ENCODE results near the gene GRPEL1.
A peak's percentile ranks its signal among the peaks of the same experiment; 100 is the strongest.

Gene GRPEL1

DNA sequence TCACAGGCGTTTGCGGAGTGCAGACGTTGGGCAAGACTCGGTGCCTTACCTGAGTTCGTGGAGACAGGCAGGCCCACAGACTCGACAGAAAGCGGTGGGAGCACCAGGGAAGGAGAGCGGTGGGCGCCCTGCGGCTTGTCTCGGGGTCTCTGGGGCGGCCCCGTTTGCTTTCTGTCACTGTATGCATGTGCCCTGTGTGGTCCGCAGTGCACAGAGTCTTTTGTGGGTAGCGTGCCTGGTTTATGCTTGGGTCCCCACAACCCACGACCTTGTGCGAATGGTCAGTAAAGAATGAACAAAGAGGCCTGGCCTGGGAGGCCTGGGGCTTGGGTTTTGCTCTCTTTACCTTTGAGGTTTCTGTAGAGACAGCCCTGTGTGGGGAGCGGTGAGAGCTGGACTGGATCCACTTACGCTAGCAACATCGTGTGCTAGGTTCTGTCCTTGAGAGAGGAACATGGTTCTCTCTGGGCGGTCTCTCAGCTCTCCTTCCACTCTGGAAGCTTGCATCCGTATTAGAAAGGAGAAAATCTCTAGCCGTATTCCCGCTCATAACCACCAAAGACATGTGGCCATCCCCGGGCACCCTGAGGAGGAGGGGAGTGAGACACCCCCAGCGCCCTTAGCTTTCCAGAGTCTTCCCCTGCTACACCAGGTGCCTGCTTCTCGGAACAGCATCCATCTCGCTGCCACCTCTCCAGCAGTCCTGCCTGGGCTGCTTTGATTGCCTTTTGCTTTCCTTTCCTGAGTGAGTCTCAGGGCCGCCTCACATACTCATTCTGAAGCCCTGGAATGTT lies 23.5 kb downstream of the GRPEL1 start:
- DNase-seq (ENCODE audit: low read depth) = no peak

DNA sequence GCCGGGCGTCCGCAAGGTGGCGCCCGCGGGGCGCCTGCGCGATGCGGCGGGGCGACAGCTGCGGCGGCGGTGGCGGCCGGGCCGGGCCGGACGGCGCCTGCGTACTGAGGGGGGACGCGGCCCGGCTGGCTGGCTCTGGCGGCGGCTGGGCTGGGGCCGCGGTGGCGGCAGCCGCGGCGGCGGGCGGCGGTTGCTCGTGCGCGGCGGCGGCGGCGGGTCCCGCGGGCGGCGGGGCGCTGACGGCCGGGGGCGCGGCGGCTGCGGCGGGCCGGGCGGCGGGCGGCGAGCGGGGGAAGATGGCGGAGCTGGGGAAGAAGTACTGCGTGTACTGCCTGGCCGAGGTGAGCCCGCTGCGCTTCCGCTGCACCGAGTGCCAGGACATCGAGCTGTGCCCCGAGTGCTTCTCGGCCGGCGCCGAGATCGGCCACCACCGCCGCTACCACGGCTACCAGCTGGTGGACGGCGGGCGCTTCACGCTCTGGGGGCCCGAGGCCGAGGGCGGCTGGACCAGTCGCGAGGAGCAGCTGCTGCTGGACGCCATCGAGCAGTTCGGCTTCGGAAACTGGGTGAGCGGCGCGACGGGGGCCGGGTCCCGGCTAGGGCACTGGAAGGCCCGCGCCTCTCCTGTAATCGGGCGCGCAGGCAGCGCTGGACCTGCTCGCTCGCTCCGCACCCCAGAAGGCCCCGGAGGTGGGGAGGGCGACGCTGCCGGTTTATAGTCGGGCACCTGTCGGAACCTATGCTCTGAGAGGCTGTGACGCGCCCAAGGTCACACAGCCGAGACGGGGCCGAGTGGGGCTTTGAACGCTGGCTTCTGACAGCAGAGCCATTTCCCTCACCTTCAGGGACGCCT lies 24.4 kb downstream of the GRPEL1 start, which contains the start of gene TADA2B:
TADA2B (plus strand) TSS at position 89 of the 853 bp plus-strand sequence; CDS start at position 297, 208 bp downstream.
- DNase-seq (ENCODE audit: low read depth) = peak; percentile 35

DNA sequence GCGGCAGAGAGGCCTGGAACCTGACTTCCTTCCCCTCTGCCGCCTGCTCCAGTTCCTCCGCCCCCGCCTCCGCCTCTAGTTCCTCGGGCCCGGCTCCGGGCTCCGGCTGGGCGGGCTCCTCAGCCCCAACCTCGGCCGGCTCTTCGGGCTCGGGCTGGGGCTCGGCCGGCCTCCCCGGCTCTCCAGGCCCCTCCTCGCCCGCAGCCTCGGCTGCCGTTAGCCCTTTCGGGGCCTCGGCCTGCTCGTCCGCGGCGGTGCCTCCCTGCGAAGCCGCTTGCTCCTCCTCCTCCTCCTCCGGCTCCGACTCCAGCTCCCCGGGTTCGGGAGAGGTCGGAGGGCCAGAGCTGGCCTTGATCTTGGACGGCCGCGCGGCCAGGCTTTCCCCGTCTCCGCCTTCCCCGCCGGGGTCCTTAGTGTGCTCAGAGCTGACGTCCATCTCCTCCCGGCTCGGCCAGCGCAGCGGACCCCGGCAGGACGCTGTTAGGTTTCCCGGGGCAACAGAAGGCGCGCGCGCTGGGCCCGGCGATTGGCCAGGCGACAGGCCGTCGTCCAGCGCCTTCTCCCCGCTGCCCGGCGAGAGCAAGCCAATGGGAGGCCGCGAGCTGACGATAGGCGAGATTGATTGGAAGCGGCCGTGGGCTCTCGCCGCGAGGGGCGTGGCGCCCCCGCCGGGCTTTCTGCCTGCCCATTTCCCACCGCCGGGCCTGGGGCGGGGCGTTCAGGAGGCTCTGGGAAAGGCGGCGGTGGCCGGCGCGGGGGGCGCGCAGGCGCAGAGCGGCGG lies 25.2 kb downstream of the GRPEL1 start:
- DNase-seq (ENCODE audit: low read depth) = peak; percentile 91

DNA sequence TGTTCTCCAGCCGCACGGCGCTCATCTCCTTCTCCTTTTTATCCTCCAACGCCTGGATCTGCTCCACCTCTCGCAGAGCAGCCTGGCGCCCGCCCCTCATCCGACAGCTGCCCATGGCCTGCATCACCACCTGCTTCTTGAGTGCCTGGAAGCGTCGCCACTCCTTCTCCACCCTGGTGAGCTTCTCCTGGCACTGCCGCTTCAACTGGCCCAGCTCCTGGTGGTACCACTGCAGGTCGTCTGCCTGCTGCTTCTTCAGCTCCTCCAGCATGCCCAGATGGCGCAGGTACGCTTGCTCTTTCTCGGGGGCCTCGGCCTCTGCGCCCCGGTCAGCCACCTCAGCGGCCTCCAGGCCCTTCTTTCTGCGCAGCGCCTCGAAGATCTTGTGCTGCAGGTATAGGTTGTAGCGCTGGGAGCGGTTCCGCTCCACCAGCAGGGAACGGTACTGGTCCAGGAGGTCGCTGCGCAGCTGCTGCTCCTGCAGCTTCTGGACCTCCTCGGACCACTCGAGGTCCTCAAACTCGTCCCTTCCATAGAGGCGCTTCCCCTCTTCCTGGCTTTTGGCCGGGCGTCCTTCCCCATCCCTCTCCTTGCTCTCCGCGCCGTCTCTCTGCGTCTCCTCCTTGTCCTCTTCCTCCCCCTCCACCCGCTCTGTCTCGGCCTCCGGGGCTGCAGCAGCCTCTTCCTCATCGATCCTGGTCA lies 25.9 kb downstream of the GRPEL1 start:
- DNase-seq (ENCODE audit: low read depth) = no peak

DNA sequence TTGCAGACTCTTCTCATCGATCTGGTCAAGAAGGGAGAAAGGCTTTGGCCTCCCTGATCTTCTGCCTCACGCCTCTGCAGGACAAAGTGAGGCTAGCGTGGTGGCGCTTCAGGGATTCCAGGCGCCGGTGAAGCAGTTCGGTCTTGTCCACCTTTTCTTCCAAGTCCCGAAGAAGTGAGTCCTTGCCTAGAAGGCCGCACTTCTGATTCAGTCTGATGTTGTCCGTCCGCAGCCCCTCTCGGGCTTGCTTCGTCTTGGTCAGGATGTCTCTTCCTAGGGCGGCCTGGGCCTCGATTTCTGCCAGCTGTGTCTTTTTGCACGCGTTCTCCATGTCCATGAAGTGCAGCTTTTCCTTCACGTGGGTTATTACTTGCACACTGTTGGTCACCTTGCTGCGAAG lies 26.6 kb downstream of the GRPEL1 start:
- DNase-seq (ENCODE audit: low read depth) = no peak

DNA sequence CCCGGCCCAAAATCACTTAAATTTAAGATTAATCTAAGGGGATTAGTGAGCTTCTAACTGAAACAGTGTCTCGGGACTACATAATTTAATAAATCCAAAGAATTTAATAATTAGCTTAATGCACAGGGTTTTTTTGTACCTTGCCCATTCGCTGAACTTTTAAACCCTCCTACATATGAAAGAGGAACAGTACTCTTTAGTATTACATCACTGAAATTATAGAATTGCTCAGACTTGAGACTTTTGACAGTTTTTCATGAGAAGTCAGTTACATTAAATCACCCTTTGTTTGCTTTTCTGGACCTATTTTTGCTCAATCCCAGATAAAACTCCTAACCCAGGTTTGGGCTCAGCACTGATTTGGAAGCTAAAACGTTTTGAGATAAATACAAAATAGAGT lies 27.1 kb downstream of the GRPEL1 start:
- DNase-seq (ENCODE audit: low read depth) = no peak

DNA sequence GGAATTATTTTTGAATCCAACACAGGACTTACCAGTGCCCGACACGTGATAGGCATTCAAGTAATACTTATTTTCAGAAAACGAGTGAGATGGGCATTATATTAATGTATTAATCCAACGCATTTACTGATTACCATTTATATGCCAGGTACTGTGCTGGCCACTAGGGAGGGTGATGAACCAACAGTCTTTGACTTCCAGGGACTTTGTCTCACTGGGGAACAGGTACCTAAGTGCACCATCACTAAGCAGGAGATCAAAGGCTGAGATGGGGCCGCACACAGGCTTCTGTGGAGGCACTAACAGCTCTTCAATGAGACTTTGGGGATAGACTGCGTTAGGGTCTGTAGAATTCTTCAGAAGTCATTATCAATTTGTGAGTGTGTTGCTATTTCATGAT lies 30.4 kb downstream of the GRPEL1 start:
- no peak for DNase-seq (ENCODE audit: low read depth)

DNA sequence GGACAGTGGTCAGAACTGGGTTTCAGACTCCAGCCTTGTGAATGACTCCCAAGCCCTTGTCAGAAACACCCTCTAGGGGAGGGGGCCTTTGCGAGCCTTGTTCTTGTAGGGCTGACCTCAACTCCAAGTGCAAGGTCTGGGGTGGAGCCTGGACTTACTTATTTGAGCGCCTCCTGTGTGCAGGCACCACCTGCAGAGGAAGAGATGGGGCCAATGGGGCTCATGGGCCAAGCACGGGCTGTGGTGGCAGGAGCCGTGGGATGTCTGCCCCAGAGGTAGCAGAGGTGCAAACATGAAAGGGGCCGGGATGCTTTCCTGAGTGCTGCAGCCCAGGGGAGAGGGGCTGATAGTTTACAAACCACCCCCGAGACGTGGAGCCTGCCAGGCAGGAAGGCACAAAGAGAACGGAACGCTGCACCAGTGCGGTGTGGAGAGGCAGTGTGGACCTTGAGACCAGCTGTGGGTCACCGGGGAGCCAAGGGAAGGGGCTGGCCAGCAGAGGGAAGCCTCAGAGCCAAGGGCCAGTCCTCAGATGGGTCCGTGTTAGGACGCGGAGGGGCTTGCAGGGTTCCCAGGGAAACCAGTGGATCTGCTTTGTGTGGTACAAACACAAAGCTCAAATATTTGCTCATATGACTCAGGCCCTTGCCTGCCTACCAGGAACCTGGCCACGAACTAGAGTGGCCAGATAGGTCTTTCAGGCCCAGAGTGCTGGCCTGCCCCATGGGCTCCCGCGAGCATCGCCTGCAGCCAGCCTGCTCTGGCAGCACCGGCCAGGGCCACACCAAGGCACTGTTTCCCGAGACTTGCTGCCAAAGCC lies 33.4 kb downstream of the GRPEL1 start:
- DNase-seq (ENCODE audit: low read depth) = no peak

DNA sequence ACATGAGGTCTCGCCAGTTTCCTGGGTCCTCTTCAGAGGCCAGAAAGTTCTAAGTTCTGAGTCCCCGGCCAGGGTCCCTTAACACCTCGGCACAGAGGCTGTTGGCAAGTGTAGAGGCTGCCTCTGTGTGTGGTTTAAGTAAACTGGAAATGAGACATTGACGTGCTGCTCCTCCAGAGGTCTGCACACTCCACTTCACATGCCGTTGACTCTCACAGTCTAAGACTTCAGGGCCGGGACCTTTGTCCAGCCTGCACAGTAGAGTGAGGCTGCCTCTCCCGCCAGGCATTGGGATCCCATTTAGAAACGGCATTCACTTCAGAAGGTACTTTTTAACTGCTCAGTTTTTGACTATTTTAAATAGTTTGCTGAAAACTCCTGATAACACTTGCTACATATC lies 35.3 kb downstream of the GRPEL1 start:
- DNase-seq (ENCODE audit: low read depth) = no peak

DNA sequence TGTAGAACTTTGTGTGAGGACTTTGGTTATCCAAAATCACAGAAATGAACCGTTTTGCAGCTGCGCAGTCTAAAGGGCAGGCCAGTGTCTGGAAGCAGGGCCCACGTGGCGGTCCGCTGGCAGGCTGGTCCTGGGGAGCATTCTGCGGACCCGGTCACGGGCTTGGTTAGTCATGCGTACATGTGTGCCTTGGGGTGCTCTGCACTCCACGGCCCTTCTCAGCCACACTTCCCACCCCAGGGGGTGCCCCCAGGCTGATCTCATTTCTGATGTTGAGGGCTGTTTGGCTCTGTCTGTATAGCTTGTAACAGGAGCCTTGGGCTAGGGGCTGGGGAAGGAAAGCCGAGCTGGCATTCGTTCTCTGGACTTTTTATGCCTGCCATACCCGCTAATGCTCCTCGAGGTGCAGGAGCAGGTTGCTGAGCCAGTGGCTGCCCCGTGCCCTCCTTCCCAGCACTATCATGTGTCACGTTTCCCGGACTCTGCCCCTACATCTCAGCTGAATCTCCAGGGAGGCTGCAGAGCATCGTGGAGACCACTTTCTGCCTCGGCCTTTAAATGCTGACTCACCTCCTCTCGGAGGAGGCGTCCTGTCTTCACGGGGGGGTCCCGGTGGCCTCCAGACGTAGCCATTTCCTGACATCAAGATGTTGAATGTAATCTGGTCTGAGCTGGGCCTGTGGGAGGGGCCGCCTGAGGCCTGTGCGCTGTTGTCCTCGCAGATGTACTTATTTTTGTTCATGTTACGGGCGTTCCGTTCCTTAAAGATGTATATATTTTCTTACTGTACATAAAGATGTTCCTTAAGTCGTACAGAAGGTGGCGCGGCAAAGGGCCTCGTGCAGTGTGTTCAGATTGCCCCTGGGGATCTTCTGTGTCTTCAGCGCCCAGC lies 36.1 kb downstream of the GRPEL1 start:
- no peak for DNase-seq (ENCODE audit: low read depth)

DNA sequence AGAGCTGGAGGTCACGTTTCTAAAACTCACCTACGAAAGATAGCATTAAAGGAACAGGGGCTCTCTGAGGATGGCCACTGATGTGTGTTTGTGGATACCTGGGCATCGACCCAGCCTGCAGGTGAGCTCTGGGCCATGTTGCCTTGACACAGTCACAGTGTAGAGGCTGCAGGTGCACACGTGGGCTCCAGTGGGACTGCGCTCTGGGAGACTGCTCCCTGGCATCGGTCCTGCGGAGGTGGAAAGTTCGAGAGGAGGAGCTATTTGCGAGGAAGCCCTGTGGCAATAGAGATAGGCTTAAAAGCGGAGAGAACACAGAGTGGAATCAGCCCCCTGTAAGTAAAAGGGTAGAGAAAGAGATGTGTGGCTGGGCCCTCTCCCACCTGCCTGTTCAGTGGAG lies 37.0 kb downstream of the GRPEL1 start:
- DNase-seq (ENCODE audit: low read depth) = no peak

DNA sequence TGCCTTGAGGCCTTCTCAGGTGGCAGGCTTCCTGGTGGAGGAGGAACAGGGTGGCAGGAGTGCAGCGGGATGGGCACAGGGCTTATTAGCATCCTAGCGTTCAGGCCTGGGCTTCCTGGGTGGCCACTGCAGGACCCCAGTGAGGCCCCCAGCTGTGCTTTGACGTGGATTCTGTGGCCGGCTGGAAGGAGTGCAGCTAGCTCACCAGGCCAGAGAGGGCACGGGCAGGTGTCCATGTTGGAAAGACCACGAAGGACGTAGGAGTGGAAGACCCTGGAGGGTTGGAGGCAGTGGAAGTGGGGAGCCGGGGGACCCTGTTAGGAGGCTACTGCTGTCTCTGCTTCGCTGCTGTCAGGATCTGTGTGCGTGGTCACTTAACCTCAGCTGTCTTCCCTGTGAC lies 37.9 kb downstream of the GRPEL1 start:
- DNase-seq (ENCODE audit: low read depth) = no peak

DNA sequence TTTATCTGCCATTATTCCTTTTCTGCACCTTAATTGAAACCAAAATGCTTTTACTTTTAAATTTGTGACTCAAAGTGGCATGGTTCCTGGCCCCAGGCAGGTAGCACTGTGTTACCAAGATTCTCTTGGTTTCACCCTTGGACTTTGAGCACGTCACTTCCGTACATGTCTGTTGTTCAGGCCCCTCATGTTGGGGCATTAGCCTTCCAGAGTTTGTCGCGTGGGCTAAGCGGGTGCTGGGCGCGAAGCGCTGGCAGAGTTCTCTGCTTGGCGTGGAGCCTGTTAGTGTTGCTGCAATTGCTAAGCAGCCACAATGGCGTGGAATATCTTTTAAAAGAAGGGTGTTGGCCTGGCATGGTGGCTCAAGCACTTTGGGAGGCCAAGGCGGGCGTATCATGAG lies 38.7 kb downstream of the GRPEL1 start:
- DNase-seq (ENCODE audit: low read depth) = no peak

DNA sequence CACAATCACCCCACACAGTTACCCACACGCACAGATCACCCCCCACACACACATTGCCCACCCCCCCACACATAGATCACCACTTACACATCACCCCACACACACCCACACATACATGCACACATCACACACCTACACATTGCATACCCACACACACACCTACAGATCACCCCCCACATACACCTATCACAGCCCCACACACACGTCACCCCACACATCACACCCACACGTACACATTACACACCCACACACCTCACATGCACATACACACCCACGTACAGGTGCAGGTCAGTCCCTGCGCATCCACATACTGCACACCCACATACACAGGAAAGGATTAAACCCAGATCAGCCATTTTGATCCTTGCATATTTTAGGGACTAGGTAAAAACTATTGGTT lies 40.0 kb downstream of the GRPEL1 start:
- DNase-seq (ENCODE audit: low read depth) = no peak

DNA sequence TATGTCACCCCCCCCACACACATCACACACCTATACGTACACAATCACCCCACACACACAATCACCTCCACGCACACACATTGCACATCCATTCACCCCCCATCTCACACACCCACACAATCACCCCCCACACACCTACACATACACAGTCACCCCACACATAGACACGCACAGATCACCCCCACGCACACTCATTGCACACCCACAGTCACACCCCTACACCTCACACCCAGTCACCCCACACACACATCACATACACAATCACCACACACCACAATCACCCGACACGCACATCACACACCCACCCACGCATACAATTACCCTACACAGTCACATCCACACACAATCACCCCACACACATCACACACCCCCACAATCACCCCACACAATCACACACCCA lies 40.6 kb downstream of the GRPEL1 start:
- DNase-seq (ENCODE audit: low read depth) = no peak

DNA sequence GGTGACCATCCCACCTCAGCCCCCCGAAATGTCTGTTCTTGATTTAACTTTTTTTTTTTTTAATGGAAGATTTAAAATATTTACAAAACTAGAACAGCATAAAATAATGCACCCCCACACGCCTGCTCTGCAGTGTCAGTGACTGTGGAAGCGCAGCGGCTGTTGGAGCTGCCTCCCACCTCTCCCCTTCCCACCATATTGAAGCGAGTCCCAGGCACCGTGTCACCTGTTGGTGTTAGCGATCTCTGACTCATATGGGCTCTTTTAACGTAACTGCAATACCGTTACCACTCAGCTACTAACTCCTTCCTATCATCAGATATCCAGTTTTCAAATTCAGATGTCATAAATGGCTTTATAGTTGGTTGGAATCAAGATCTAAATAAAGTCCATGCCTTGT lies 41.8 kb downstream of the GRPEL1 start:
- no peak for DNase-seq (ENCODE audit: low read depth)

DNA sequence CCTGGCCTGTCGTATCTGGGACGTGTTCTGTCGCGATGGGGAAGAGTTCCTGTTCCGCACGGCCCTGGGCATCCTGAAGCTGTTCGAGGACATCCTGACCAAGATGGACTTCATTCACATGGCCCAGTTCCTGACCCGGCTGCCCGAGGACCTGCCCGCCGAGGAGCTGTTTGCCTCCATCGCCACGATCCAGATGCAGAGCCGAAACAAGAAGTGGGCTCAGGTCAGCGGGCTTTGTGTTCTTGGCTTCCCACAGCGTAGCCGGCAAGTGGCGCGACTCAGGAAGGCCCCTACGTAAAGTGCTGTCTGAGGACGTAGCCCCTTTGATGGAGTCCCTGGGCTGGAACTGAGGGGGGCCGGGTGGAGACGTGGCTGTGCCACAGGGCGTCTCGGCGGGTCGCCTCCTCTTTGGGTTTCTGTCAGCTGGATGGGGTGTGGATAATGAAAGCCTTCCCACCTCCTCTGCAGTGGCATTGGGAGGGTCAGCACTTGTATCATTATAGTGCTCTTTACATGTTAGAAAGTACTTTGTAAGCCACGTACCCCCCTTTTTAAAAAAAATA lies 42.7 kb downstream of the GRPEL1 start:
- no peak for DNase-seq (ENCODE audit: low read depth)

DNA sequence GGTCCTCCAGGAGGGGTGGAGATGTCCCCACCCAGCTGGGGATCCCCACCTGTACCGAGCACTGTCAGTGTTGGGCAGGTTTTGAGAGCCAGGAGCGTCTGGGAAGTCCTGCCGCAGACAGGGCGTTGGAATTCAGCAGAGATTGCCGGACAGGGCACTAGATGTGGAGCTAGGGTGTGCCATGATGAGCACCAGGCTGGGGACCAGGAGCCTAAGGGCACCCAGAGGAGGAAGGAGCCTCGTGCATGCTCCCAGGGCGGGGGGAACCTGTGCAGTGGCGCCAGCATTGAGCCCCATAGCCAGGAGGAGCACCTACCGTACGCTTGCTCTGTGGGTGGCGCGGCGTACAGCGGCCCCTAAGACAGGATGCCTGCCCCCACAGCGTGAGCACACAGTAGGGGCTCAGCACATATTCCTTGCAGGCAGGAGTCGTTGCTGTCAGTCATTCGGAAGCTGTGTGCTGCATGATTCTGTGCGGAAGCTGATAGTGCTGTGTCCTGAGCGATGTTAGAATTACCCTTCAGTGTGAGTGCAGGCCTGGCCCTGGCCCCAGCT lies 43.5 kb downstream of the GRPEL1 start:
- DNase-seq (ENCODE audit: low read depth) = no peak

DNA sequence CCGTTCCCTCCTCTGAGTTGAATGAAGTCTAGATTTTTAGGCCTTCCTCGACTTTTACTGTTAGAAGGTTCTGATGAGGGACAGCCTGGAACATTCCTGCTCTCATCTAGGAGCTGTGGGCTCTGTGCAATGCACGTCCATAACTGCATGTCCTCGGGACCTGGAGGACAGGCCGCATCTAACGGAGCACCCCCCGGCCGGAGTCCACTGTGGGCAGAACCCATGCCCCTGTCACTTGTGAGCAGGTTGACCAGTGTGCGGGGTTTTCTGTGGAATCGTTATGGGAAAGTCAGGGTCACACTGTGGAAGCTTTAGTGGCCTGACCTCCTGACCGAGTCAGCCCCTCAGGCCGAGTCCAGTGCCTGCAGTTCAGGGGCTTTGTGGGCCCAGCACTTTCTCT lies 44.0 kb downstream of the GRPEL1 start:
- no peak for DNase-seq (ENCODE audit: low read depth)
